Stimulated activated CD4-positive, alpha-beta T cell treated with anti-CD3 and anti-CD28 coated beads, Interleukin-2, amount 100 ng/mL, for 24 hours (primary cell): ENCODE results near the gene PDIA2.
"Not testable (repeated sequence)": the region's sequence is repeated elsewhere in the genome, so short reads cannot be mapped to it uniquely, and the experiment has no call there.

ENCODE experiments used
- DNase-seq, 2 donors: peaks; one replicate each; pipeline ENCODE4 v3.0.0-alpha.2; 2020

The PDIA2 gene

GRCh38 chr16:334164-334832, 51.3 kb downstream of the PDIA2 start:
- DNase-seq = not testable (repeated sequence)

GRCh38 chr16:334861-335632, 52.1 kb downstream of the PDIA2 start:
- not testable (repeated sequence) for DNase-seq

DNA sequence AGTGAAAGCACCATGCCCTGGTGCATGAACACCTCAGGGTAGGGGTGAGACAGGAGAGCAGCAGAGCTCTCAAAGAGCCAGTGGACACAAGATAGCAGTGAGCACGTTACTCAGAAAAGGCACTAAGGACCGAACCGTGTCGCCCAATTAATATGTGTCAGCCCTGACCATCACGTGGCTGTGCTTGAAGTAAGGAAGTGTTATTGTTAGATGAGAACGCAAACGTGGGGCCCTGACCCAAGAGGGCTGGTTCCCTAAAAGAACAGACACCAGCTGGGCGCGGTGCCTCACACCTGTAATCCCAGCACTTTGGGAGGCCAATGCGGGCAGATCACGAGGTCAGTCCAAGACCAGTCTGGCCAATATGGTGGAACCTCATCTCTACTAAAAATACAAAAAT, 53.3 kb downstream of the PDIA2 start:
- no peak for DNase-seq
